Type B pancreatic cell (in vitro differentiated cells): Measurements from ENCODE around the gene VAV2. TPM values are rescaled to one million over a fixed set of nuclear protein-coding genes. Genes with fewer than 3 reads are reported as not detected.
A peak's percentile ranks its signal among the peaks of the same experiment; 100 is the strongest.
"Not testable (repeated sequence)": the region's sequence is repeated elsewhere in the genome, so short reads cannot be mapped to it uniquely, and the experiment has no call there.

ENCODE experiments used
- DNase-seq: peaks from one replicate; pipeline ENCODE4 v3.0.0; 2021; ENCODE audit warnings: mixed read lengths; ENCODE audit not compliant: unreplicated experiment; ENCODE audit errors: extremely low spot score
- H3K27ac Mint-ChIP-seq: 2 replicates; pipeline ENCODE4 v1.8.0; 2021; ENCODE audit warnings: mild to moderate bottlenecking, mixed read lengths
- H3K27me3 Mint-ChIP-seq: 2 replicates; pipeline ENCODE4 v1.8.0; 2021; ENCODE audit warnings: mixed read lengths
- H3K36me3 Mint-ChIP-seq: 2 replicates; pipeline ENCODE4 v1.8.0; 2021; ENCODE audit warnings: mixed read lengths
- H3K4me1 Mint-ChIP-seq: one replicate; pipeline ENCODE4 v1.8.0; 2021; ENCODE audit warnings: mixed read lengths; ENCODE audit not compliant: unreplicated experiment
- H3K4me3 Mint-ChIP-seq: 2 replicates; pipeline ENCODE4 v1.8.0; 2021; ENCODE audit warnings: mild to moderate bottlenecking, mixed read lengths
- H3K9me3 Mint-ChIP-seq: 2 replicates; pipeline ENCODE4 v1.8.0; 2021; ENCODE audit warnings: mixed read lengths
- CTCF ChIP-seq: fragments of 200-600 bp; sonication (generic); conservative IDR thresholded peaks from 2 replicates; pipeline ENCODE4 v1.5.0; 2021; ENCODE audit warnings: antibody characterized with exemption, mild to moderate bottlenecking
- total RNA-seq: library from RNA; stranded (reverse); gene quantifications from 2 replicates; pipeline ENCODE4 v1.2.1, GENCODE V29; 2021; ENCODE audit warnings: low replicate concordance

The VAV2 gene
- total RNA-seq, 1 donor from 2014 or later, result 39.4 TPM

GRCh38 chr9:133992780-133993634, 883 bp upstream of the VAV2 start:
- Mint-ChIP-seq H3K4me3 (peak overlapping the region; percentile 87), H3K4me1 (peaks cover 8% of the 10 kb centered on the region), H3K27me3 (no peaks in the 10 kb centered on the region), H3K9me3 (no peaks in the 10 kb centered on the region), H3K36me3 (no peaks in the 10 kb centered on the region), H3K27ac (peak overlapping the region; percentile 70)
- DNase-seq, result peak; percentile 82
- TF ChIP-seq CTCF, result peak; percentile 49

- Mint-ChIP-seq H3K4me1 (peaks cover 19% of the 10 kb centered on the region), H3K36me3 (peaks cover under 1% of the 10 kb centered on the region), H3K9me3 (no peaks in the 10 kb centered on the region), H3K27ac (peak overlapping the region; percentile 88), H3K4me3 (peak overlapping the region; percentile 94), H3K27me3 (no peaks in the 10 kb centered on the region)
- no peak for TF ChIP-seq CTCF
- no peak for DNase-seq
These were observed 756 bp downstream of the VAV2 start for GRCh38 chr9:133991214-133991921.

- H3K4me1 Mint-ChIP-seq, result peaks cover 27% of the 10 kb centered on the region
These were observed 1.5 kb downstream of the VAV2 start for GRCh38 chr9:133990366-133991213.

GRCh38 chr9:133989625-133990365, 2.3 kb downstream of the VAV2 start:
- no peaks in the 10 kb centered on the region for H3K27me3 Mint-ChIP-seq
- peaks cover 4% of the 10 kb centered on the region for H3K36me3 Mint-ChIP-seq
- TF ChIP-seq CTCF, result no peak
- H3K27ac Mint-ChIP-seq, result peak overlapping the region; percentile 82
- peaks cover 29% of the 10 kb centered on the region for H3K4me1 Mint-ChIP-seq
- no peaks in the 10 kb centered on the region for H3K9me3 Mint-ChIP-seq
- DNase-seq, result no peak
- peak overlapping the region; percentile 94 for H3K4me3 Mint-ChIP-seq

More at GRCh38 chr9:133990366-133991213, 1.5 kb downstream of the VAV2 start:
- Mint-ChIP-seq H3K27ac (peak overlapping the region; percentile 88), H3K9me3 (no peaks in the 10 kb centered on the region), H3K27me3 (no peaks in the 10 kb centered on the region), H3K4me3 (peak overlapping the region; percentile 94), H3K36me3 (peaks cover 4% of the 10 kb centered on the region)
- no peak for TF ChIP-seq CTCF
- DNase-seq, result no peak

- peaks cover 32% of the 10 kb centered on the region for H3K4me1 Mint-ChIP-seq
- not testable (repeated sequence) for H3K27me3 Mint-ChIP-seq, DNase-seq, H3K4me3 Mint-ChIP-seq, H3K27ac Mint-ChIP-seq, H3K9me3 Mint-ChIP-seq, H3K36me3 Mint-ChIP-seq
These were observed 3.4 kb downstream of the VAV2 start for GRCh38 chr9:133988771-133989170.
